Uterus (tissue), 4 donors: ENCODE data around the gene BTBD9. TPM values are rescaled to one million over a fixed set of nuclear protein-coding genes. Genes with fewer than 3 reads are reported as not detected.

ENCODE experiments used
- DNase-seq, 2 donors: peaks; one replicate each; pipeline ENCODE4 v3.0.0-alpha.2; 2019 to 2020
- H3K27ac ChIP-seq, 2 donors: fragments of 200-600 bp; sonication (generic); 1 replicate in 1 of 2; 2 replicates in 1 of 2; pipeline ENCODE4 v1.5.1; 2016 to 2018
- H3K27me3 ChIP-seq, 2 donors: fragments of 200-600 bp; sonication (generic); one replicate each; pipeline ENCODE4 v1.5.1; 2018 to 2019; ENCODE audit warnings: control low read depth in 1 of 2
- H3K36me3 ChIP-seq, 2 donors: fragments of 200-600 bp; sonication (generic); one replicate each; pipeline ENCODE4 v1.5.1; 2019; ENCODE audit warnings: control low read depth in 1 of 2
- H3K4me1 ChIP-seq, 2 donors: fragments of 200-600 bp; sonication (generic); one replicate each; pipeline ENCODE4 v1.5.1; 2018 to 2019; ENCODE audit warnings: control low read depth in 1 of 2
- H3K4me3 ChIP-seq, 2 donors: fragments of 200-600 bp; sonication (generic); 1 replicate in 1 of 2; 2 replicates in 1 of 2; pipeline ENCODE4 v1.5.1; 2018 to 2019; ENCODE audit warnings: mild to moderate bottlenecking in 1 of 2
- H3K9me3 ChIP-seq, 2 donors: fragments of 200-600 bp; sonication (generic); one replicate each; pipeline ENCODE4 v1.5.1; 2019; ENCODE audit warnings: control low read depth in 1 of 2
- POLR2A ChIP-seq, 2 donors: fragments of 450-650 bp; IDR thresholded peaks; one replicate each; pipeline ENCODE4 v1.6.1; 2016; ENCODE audit warnings: antibody characterized with exemption in 2 of 2, mild to moderate bottlenecking in 1 of 2, moderate library complexity in 1 of 2
- intact Hi-C: fragments of 100-400 bp; cut with DNase I; formaldehyde crosslinking; loops from one replicate; pipeline ENCODE4 v1.15.1; 2023; ENCODE audit warnings: low total_unique reads
- total RNA-seq, 4 donors: library from RNA; depleted of rRNA in 3 of 4; stranded (reverse); fragments of >200 nt in 3 of 4; gene quantifications; one replicate each; pipeline versions ENCODE4 v1.1.0 to v1.2.4, GENCODE V29; 2014 to 2023
- TF ChIP-seq, protein P1 (sequence below), 4 experiments: fragments of 200-600 bp in 2 of 4; fragments of 450-650 bp in 2 of 4; sonication (generic) in 2 of 4; IDR thresholded peaks; one replicate each; pipeline ENCODE4 v1.5.1; 2016 to 2019; ENCODE audit warnings: antibody characterized with exemption in 4 of 4, mild to moderate bottlenecking in 2 of 4, moderate library complexity in 1 of 4
- donor health status: DM: yes; HTN: yes; CAD: no.

Gene BTBD9
- total RNA-seq, 4 donors from 2014 or later, result 10.3 to 50.3 (median 34.4) TPM

DNA sequence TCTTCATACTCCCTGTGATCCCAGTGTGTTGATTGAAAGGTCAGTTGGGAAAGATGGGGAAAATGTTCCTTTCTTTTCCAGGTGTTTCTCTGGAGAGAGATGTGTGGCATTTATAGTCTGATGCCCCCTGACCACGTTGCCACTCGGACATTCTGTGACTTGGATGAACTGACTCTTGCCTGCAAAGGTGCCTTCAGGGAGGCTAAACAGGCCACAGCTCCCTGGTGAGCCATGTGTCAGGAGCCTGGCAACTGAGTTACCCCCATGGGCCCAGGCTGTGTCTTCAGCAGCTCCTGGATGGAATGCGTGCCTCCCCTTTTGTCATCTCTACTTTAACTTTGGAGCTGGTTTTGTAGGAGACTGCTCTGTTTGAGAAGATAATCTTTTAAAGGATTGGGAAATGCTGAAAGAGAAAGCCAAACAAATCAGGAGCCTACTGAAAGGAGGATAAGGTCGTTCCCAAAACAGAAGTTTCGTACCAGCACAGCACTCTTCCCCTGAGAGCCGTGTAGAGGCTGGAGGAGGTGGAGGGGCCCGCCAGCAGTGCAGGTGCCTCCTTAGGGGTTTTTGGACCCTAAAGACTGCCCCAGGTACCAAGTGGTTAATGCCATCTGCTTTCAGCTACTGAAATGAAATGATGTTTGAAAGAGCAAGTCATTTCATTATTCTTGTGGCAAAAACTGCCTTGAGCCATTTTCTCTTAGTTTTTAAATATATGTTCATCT, 497.4 kb downstream of the BTBD9 start:
- intact Hi-C loops, result no loop called here
- Histone ChIP-seq H3K27ac (no peak overlapping the region), H3K4me1 (no peaks in the 10 kb centered on the region), H3K9me3 (no peaks in the 10 kb centered on the region), H3K4me3 (no peak overlapping the region), H3K36me3 (no peaks in the 10 kb centered on the region), H3K27me3 (no peaks in the 10 kb centered on the region)
- TF ChIP-seq, protein P1, sequence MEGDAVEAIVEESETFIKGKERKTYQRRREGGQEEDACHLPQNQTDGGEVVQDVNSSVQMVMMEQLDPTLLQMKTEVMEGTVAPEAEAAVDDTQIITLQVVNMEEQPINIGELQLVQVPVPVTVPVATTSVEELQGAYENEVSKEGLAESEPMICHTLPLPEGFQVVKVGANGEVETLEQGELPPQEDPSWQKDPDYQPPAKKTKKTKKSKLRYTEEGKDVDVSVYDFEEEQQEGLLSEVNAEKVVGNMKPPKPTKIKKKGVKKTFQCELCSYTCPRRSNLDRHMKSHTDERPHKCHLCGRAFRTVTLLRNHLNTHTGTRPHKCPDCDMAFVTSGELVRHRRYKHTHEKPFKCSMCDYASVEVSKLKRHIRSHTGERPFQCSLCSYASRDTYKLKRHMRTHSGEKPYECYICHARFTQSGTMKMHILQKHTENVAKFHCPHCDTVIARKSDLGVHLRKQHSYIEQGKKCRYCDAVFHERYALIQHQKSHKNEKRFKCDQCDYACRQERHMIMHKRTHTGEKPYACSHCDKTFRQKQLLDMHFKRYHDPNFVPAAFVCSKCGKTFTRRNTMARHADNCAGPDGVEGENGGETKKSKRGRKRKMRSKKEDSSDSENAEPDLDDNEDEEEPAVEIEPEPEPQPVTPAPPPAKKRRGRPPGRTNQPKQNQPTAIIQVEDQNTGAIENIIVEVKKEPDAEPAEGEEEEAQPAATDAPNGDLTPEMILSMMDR (IDR thresholded peaks at IDR 0.05), result no peak
- TF ChIP-seq POLR2A (IDR thresholded peaks at IDR 0.05), result no peak
- no peak for DNase-seq

DNA sequence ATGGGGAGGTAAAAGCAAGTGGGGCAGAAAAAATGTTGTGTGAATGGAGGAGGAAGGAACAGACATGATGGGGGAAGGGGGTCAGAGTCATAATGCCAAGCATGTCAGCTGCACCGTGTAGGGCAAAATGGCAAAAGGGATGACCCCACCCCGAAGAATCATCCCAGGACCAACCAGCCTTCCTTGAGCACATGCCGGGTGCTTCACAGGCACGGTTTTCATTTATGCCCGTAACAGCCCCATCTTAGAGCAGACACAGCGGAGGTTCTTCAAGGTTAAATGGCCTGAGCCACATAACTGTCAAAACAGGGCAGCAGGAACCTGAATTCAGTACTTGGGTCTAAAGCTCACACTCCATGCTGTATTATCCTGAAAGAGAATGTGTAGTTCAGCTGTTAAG, 498.0 kb downstream of the BTBD9 start:
- Histone ChIP-seq H3K27me3 (no peaks in the 10 kb centered on the region), H3K36me3 (no peaks in the 10 kb centered on the region), H3K27ac (no peak overlapping the region), H3K4me3 (no peak overlapping the region), H3K4me1 (no peaks in the 10 kb centered on the region), H3K9me3 (no peaks in the 10 kb centered on the region)
- intact Hi-C loops, result no loop called here
- no peak for TF ChIP-seq POLR2A (IDR thresholded peaks at IDR 0.05)
- TF ChIP-seq, protein P1 (IDR thresholded peaks at IDR 0.05), result no peak
- no peak for DNase-seq

DNA sequence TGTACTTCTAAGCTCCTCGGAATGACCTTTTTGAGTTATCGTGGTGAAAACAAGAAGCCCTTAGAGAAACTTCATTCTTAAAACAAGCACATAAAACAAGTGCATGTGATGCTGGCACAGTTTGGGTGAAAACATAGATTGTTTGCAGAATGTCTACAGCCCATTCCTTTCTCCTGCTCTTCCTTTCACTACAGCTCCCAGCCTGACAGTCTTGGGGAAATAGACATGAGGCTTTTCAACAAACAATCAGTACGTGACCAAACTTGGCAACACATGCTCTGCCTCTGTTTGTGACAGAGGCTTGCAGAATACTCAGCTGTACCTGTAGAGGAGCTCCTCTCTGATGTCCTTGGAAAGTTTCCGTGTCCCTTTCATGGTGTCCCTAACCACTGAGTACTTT, 498.6 kb downstream of the BTBD9 start:
- Histone ChIP-seq H3K4me3 (no peak overlapping the region), H3K27ac (no peak overlapping the region), H3K36me3 (no peaks in the 10 kb centered on the region), H3K27me3 (no peaks in the 10 kb centered on the region), H3K4me1 (no peaks in the 10 kb centered on the region), H3K9me3 (no peaks in the 10 kb centered on the region)
- intact Hi-C loops, result no loop called here
- no peak for DNase-seq
- TF ChIP-seq POLR2A (IDR thresholded peaks at IDR 0.05), result no peak
- TF ChIP-seq, protein P1 (IDR thresholded peaks at IDR 0.05), result no peak

DNA sequence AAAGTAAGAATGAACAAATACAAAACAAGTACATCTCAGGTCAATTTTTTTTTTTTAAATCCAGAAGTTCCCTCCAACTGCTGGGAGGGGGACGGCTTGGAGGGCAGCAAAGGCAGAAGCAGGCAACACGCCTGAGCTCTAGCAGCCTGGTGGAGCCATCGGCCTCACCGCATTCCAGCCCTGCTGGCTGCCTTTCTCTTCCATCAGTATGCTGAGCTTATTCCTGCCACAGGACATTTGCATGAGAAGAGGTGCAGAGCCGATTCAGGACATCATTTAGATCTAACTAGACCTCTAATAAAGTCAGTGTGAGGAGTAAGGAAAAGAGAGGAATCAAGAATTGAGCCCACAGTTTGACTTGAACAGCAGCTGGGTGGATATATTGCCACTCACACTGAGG, 501.4 kb downstream of the BTBD9 start:
- Histone ChIP-seq H3K36me3 (no peaks in the 10 kb centered on the region), H3K4me3 (no peak overlapping the region), H3K4me1 (no peaks in the 10 kb centered on the region), H3K9me3 (no peaks in the 10 kb centered on the region), H3K27me3 (no peaks in the 10 kb centered on the region), H3K27ac (no peak overlapping the region)
- no peak for DNase-seq
- intact Hi-C loops, result no loop called here
- no peak for TF ChIP-seq POLR2A (IDR thresholded peaks at IDR 0.05)
- TF ChIP-seq, protein P1 (IDR thresholded peaks at IDR 0.05), result no peak

DNA sequence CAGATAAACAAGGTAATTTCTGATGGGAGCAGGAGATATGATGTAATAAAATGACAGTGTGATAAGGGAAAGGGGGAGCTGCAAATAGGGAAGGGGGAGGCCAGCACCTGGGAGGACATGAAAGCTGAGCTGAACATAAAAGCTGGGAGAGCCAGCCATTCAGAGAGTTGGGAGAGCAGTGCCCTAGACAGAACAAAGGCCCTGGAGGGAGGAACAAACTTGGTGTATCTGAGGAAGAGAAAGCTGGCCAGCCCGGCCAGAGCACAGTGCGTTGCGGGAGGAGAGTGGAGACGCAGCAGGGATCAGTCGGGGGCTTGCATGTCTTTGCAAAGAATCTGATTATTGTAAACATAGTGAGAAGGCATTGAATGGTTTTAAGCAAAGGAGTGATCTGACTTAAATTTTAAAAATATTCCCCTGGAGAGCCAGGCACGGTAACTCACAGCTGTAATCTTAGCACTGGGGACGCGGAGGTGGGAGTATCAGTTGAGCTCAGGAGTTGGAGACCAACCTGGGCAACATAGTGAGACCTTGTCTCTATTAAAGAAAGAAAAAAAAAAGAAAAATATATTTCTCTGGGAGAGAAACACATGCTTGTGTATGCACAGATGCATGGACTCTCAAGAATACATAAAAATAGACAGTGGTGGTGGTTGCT, 502.0 kb downstream of the BTBD9 start:
- DNase-seq, result no peak
- no peak for TF ChIP-seq POLR2A (IDR thresholded peaks at IDR 0.05)
- TF ChIP-seq, protein P1 (IDR thresholded peaks at IDR 0.05), result no peak
- intact Hi-C loops, result no loop called here
- H3K9me3 ChIP-seq, result no peaks in the 10 kb centered on the region
- H3K27ac ChIP-seq, result no peak overlapping the region
- H3K36me3 ChIP-seq, result no peaks in the 10 kb centered on the region
- no peaks in the 10 kb centered on the region for H3K27me3 ChIP-seq
- no peak overlapping the region for H3K4me3 ChIP-seq
- H3K4me1 ChIP-seq, result no peaks in the 10 kb centered on the region
